ENCODE results near the gene BTG1. TPM values are rescaled to one million over a fixed set of nuclear protein-coding genes. Genes with fewer than 3 reads are reported as not detected.

The BTG1 gene
- total RNA-seq, 4 donors from 2014 or later: 57.8 to 101 (median 75.6) TPM

GRCh38 chr12:92167075-92167474, 21.4 kb upstream of the BTG1 start:
- ATAC-seq (ENCODE audit: low FRiP score): no peak
- DNase-seq (ENCODE audit: low spot score): no peak
- no peak for TF ChIP-seq CTCF (IDR thresholded peaks at IDR 0.05)

GRCh38 chr12:92164712-92165111, 19.1 kb upstream of the BTG1 start:
- no peak for ATAC-seq (ENCODE audit: low FRiP score)
- no peak for DNase-seq (ENCODE audit: low spot score)
- TF ChIP-seq CTCF (IDR thresholded peaks at IDR 0.05): no peak

- DNase-seq (ENCODE audit: low spot score) (no peak), ATAC-seq (ENCODE audit: low FRiP score) (no peak)
- TF ChIP-seq CTCF (IDR thresholded peaks at IDR 0.05): no peak
These were observed 16.4 kb upstream of the BTG1 start for GRCh38 chr12:92162079-92162478.

- no peak for TF ChIP-seq CTCF (IDR thresholded peaks at IDR 0.05)
- no peak for ATAC-seq (ENCODE audit: low FRiP score)
- no peak for DNase-seq (ENCODE audit: low spot score)
These were observed 13.3 kb upstream of the BTG1 start for GRCh38 chr12:92158796-92159439.

- ATAC-seq (ENCODE audit: low FRiP score) (no peak), DNase-seq (ENCODE audit: low spot score) (no peak)
- no peak for TF ChIP-seq CTCF (IDR thresholded peaks at IDR 0.05)
These were observed 11.2 kb upstream of the BTG1 start for GRCh38 chr12:92156704-92157395.

GRCh38 chr12:92156139-92156538, 10.5 kb upstream of the BTG1 start:
- DNase-seq (ENCODE audit: low spot score) (no peak), ATAC-seq (ENCODE audit: low FRiP score) (no peak)
- no peak for TF ChIP-seq CTCF (IDR thresholded peaks at IDR 0.05)

- no peak for DNase-seq (ENCODE audit: low spot score)
- ATAC-seq (ENCODE audit: low FRiP score): no peak
- no peak for TF ChIP-seq CTCF (IDR thresholded peaks at IDR 0.05)
These were observed 10.1 kb upstream of the BTG1 start for GRCh38 chr12:92155733-92156132.
